GM12878 (cell line): ENCODE measurements around the gene OR2T11. TPM values are rescaled to one million over a fixed set of nuclear protein-coding genes. Genes with fewer than 3 reads are reported as not detected.

ENCODE experiments used
- ATAC-seq: fragments of 200-7000 bp; cut with Tn5 transposase; 3 replicates; pipeline ENCODE4 v1.9.1; 2020; ENCODE audit warnings: mild to moderate bottlenecking, moderate library complexity
- BruUV-seq: library from RNA; stranded (reverse); fragments of 400-500 nt; replicated peaks from 2 replicates; lab custom pipeline; 2021; lab: Mats Ljungman, UMichigan
- CTCF ChIA-PET: fragments of 300-600 bp; sonication (Branson Sonifier 250); formaldehyde crosslinking; extraction: SDS; loops from one replicate; lab custom pipeline; 2021; ENCODE audit warnings: inconsistent platforms; lab: Yijun Ruan, JAX
- POLR2A ChIA-PET: fragments of 350-600 bp; formaldehyde crosslinking; extraction: SDS; loops from one replicate; lab custom pipeline; 2021; ENCODE audit warnings: inconsistent platforms; lab: Charles Lee
- RAD21 ChIA-PET: fragments of 300-600 bp; sonication (Branson Sonifier 250); formaldehyde crosslinking; loops from one replicate; lab custom pipeline; 2023; ENCODE audit warnings: antibody characterized with exemption; ENCODE audit not compliant: unreplicated experiment; lab: Charles Lee
- SMC1A ChIA-PET: fragments of 300-600 bp; sonication (Branson Sonifier 250); formaldehyde crosslinking; loops from one replicate; lab custom pipeline; 2023; ENCODE audit not compliant: unreplicated experiment, uncharacterized antibody; lab: Charles Lee
- DNase-seq: peaks from one replicate; pipeline ENCODE4 v3.0.0-alpha.2; 2011; ENCODE audit warnings: low read depth, low spot score
- FAIRE-seq: peaks from 3 replicates; lab custom pipeline; 2011; peaks lifted over from hg19 to GRCh38; lab: Jason Lieb, UNC
- H2AFZ ChIP-seq: 2 replicates; pipeline ENCODE4 v1.6.0; 2011; ENCODE audit warnings: low read depth, low read length, control low read depth; ENCODE audit not compliant: control insufficient read depth
- H3K27ac ChIP-seq: 2 replicates; pipeline ENCODE4 v1.5.1; 2011; ENCODE audit warnings: control low read depth; ENCODE audit not compliant: control insufficient read depth, insufficient read depth
- H3K27me3 ChIP-seq, 2 experiments: replicated peaks in 1 of 2; 2 replicates each; pipeline versions ENCODE4 v1.6.0 to v1.6.1; 2011; ENCODE audit warnings: low read length in 1 of 2; ENCODE audit not compliant: control insufficient read depth in 2 of 2, insufficient read depth in 2 of 2
- H3K36me3 ChIP-seq, 2 experiments: 2 replicates each; pipeline ENCODE4 v1.5.1; 2011; ENCODE audit warnings: low read length in 1 of 2; ENCODE audit not compliant: control insufficient read depth in 2 of 2, insufficient read depth in 2 of 2
- H3K4me1 ChIP-seq: 2 replicates; pipeline ENCODE4 v1.6.1; 2011; ENCODE audit warnings: mild to moderate bottlenecking, low read length, moderate library complexity, mixed read lengths; ENCODE audit not compliant: control insufficient read depth, insufficient read depth
- H3K4me2 ChIP-seq: 2 replicates; pipeline ENCODE4 v1.6.0; 2011; ENCODE audit warnings: control low read depth; ENCODE audit not compliant: control insufficient read depth, insufficient read depth
- H3K4me3 ChIP-seq: fragments of 200-600 bp; sonication (generic); 2 replicates; pipeline ENCODE4 v1.5.1; 2016
- H3K79me2 ChIP-seq: 2 replicates; pipeline ENCODE4 v1.6.0; 2011; ENCODE audit warnings: low read length; ENCODE audit not compliant: control insufficient read depth, insufficient read depth
- H3K9ac ChIP-seq: 2 replicates; pipeline ENCODE4 v1.8.0; 2011; ENCODE audit warnings: low read length, control low read depth, mixed read lengths; ENCODE audit not compliant: control insufficient read depth, insufficient read depth
- H3K9me3 ChIP-seq: replicated peaks from 3 replicates; pipeline ENCODE4 v1.5.1; 2011; ENCODE audit warnings: mild to moderate bottlenecking, low read length; ENCODE audit not compliant: control insufficient read depth, insufficient read depth
- H4K20me1 ChIP-seq: 2 replicates; pipeline ENCODE4 v1.6.0; 2011; ENCODE audit not compliant: control insufficient read depth, insufficient read depth
- CBFB ChIP-seq: IDR thresholded peaks from 2 replicates; pipeline ENCODE4 v1.6.1; 2016; ENCODE audit warnings: antibody characterized with exemption, low read depth
- EED ChIP-seq: sonication (generic); IDR thresholded peaks from 2 replicates; pipeline ENCODE4 v1.6.1; 2016; ENCODE audit warnings: antibody characterized with exemption, low read depth
- HDAC2 ChIP-seq: fragments of 200-600 bp; sonication (generic); IDR thresholded peaks from 2 replicates; pipeline ENCODE4 v1.6.1; 2017
- MTA2 ChIP-seq: fragments of 450-650 bp; IDR thresholded peaks from 2 replicates; pipeline ENCODE4 v1.6.1; 2016; ENCODE audit warnings: low read depth, mild to moderate bottlenecking, moderate library complexity
- SMAD5 ChIP-seq: IDR thresholded peaks from 2 replicates; pipeline ENCODE4 v1.6.1; 2016; ENCODE audit warnings: antibody characterized with exemption, low read depth
- TCF7 ChIP-seq: IDR thresholded peaks from 2 replicates; pipeline ENCODE4 v1.6.1; 2014; ENCODE audit warnings: antibody characterized with exemption, borderline replicate concordance
- ZNF217 ChIP-seq: fragments of 450-650 bp; IDR thresholded peaks from 2 replicates; pipeline ENCODE4 v1.6.1; 2017; ENCODE audit warnings: antibody characterized with exemption, mild to moderate bottlenecking
- WGBS: methylation state at CpG from one replicate; pipeline ENCODE4 v1.1.6; 2016; ENCODE audit warnings: low lambda C conversion rate; ENCODE audit not compliant: insufficient replicate concordance, insufficient coverage; ENCODE audit errors: missing lambda C conversion rate; 5-methylcytosine and 5-hydroxymethylcytosine counted together
- in situ Hi-C: fragments of 300-500 bp; cut with MboI; formaldehyde crosslinking; loops from 9 replicates; pipeline ENCODE4 v1.14.3; 2018; ENCODE audit warnings: mixed read lengths
- intact Hi-C: fragments of 100-400 bp; cut with micrococcal nuclease; formaldehyde crosslinking; loops from one replicate; pipeline ENCODE4 v1.14.2; 2022; ENCODE audit not compliant: unreplicated experiment
- polyA plus RNA-seq, 11 experiments: library from polyadenylated mRNA; depleted of rRNA in 4 of 11; unstranded in 6 of 11; stranded (reverse) in 5 of 11; fragments of >200 nt; fragmentation: Nextera tagmentation in 4 of 11; fragmentation: Illumina TruSeq in 1 of 11; extraction: Ambion mirVana in 4 of 11; extraction: Trizol in 1 of 11; gene quantifications; 1 replicate in 1 of 11; 2 replicates in 10 of 11; pipeline versions ENCODE4 v1.2.1 to v1.2.3, GENCODE V29; 2011 to 2016; ENCODE audit warnings: inconsistent platforms in 2 of 11, missing spikeins in 2 of 11, low read depth in 1 of 11
- total RNA-seq, 4 experiments: library from RNA; depleted of rRNA in 3 of 4; stranded (reverse); fragments of >200 nt in 3 of 4; fragmentation: Illumina TruSeq in 1 of 4; extraction: Trizol in 1 of 4; gene quantifications; 2 replicates each; pipeline versions ENCODE4 v1.2.1 to v1.2.3, GENCODE V29; 2013 to 2021
- TF ChIP-seq, protein P1 (sequence below): fragments of 450-650 bp; conservative IDR thresholded peaks from 2 replicates; pipeline ENCODE4 v1.6.1; 2017; ENCODE audit warnings: mild to moderate bottlenecking, moderate library complexity
- TF ChIP-seq, protein P2 (sequence below): IDR thresholded peaks from 2 replicates; pipeline ENCODE4 v1.6.1; 2012; ENCODE audit warnings: low read depth, low read length, improper control_type of control experiment
- TF ChIP-seq, protein P3 (sequence below): fragments of 450-650 bp; IDR thresholded peaks from 2 replicates; pipeline ENCODE4 v1.6.1; 2017; ENCODE audit warnings: mild to moderate bottlenecking, moderate library complexity
- TF ChIP-seq, protein P4 (sequence below): fragments of 450-650 bp; IDR thresholded peaks from 2 replicates; pipeline ENCODE4 v1.6.1; 2014; ENCODE audit warnings: mild to moderate bottlenecking
- TF ChIP-seq, protein P5 (sequence below): fragments of 450-650 bp; IDR thresholded peaks from 2 replicates; pipeline ENCODE4 v1.6.1; 2017; ENCODE audit warnings: antibody characterized with exemption, mild to moderate bottlenecking, moderate library complexity
- TF ChIP-seq, protein P6 (sequence below): fragments of 450-650 bp; IDR thresholded peaks from 2 replicates; pipeline ENCODE4 v1.6.1; 2017; ENCODE audit warnings: borderline replicate concordance

Gene OR2T11
- total and polyA plus RNA-seq, 10 of the 15 experiments (the other 5 are each of a cell fraction or from before 2014, with no cell fraction given), result not detected

DNA sequence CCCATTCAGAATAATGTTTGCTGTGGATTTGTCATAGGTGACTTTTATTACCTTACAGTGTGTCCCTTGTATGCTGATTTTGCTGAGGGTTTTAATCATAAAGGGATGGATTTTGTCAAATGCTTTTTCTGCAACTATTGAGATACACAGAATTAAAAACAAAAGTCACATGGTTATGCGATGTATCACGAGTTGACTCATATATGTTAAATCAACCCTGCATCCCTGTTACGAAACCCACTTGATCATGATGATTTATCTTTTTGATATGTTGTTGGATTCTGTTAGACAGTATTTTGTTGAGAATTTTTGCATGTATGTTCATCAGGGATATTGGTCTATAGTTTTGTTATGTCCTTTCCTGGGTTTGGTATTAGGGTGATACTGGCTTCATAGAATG lies 49.6 kb downstream of the OR2T11 start:
- no peak overlapping the region for H3K4me2 ChIP-seq
- H3K9me3 ChIP-seq, result no peaks in the 10 kb centered on the region
- ChIA-PET CTCF (no interaction called here), RAD21 (no interaction called here), SMC1A (no interaction called here), POLR2A (no interaction called here)
- H3K27me3 ChIP-seq, result no peaks in the 10 kb centered on the region
- H3K27ac ChIP-seq, result no peak overlapping the region
- no peak for ATAC-seq
- no peak for DNase-seq
- no peaks in the 10 kb centered on the region for H4K20me1 ChIP-seq
- no peaks in the 10 kb centered on the region for H3K79me2 ChIP-seq
- no peaks in the 10 kb centered on the region for H3K4me1 ChIP-seq
- no peak overlapping the region for H3K4me3 ChIP-seq
- intact Hi-C loops, result no loop called here
- no peak for FAIRE-seq
- H2AFZ ChIP-seq, result no peak overlapping the region
- WGBS, result no CpG with 5 or more reads among the region's 3 CpGs
- BruUV-seq, result no TSS peak
- H3K36me3 ChIP-seq, result no peaks in the 10 kb centered on the region
- in situ Hi-C loops, result no loop called here
- H3K9ac ChIP-seq, result no peak overlapping the region
- no peak for TF ChIP-seq HDAC2
- TF ChIP-seq, protein P1, sequence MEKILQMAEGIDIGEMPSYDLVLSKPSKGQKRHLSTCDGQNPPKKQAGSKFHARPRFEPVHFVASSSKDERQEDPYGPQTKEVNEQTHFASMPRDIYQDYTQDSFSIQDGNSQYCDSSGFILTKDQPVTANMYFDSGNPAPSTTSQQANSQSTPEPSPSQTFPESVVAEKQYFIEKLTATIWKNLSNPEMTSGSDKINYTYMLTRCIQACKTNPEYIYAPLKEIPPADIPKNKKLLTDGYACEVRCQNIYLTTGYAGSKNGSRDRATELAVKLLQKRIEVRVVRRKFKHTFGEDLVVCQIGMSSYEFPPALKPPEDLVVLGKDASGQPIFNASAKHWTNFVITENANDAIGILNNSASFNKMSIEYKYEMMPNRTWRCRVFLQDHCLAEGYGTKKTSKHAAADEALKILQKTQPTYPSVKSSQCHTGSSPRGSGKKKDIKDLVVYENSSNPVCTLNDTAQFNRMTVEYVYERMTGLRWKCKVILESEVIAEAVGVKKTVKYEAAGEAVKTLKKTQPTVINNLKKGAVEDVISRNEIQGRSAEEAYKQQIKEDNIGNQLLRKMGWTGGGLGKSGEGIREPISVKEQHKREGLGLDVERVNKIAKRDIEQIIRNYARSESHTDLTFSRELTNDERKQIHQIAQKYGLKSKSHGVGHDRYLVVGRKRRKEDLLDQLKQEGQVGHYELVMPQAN, result no peak
- no peak for TF ChIP-seq EED
- no peak for TF ChIP-seq ZNF217
- TF ChIP-seq SMAD5, result no peak
- TF ChIP-seq, protein P2, sequence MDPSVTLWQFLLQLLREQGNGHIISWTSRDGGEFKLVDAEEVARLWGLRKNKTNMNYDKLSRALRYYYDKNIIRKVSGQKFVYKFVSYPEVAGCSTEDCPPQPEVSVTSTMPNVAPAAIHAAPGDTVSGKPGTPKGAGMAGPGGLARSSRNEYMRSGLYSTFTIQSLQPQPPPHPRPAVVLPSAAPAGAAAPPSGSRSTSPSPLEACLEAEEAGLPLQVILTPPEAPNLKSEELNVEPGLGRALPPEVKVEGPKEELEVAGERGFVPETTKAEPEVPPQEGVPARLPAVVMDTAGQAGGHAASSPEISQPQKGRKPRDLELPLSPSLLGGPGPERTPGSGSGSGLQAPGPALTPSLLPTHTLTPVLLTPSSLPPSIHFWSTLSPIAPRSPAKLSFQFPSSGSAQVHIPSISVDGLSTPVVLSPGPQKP, result no peak
- TF ChIP-seq, protein P3, sequence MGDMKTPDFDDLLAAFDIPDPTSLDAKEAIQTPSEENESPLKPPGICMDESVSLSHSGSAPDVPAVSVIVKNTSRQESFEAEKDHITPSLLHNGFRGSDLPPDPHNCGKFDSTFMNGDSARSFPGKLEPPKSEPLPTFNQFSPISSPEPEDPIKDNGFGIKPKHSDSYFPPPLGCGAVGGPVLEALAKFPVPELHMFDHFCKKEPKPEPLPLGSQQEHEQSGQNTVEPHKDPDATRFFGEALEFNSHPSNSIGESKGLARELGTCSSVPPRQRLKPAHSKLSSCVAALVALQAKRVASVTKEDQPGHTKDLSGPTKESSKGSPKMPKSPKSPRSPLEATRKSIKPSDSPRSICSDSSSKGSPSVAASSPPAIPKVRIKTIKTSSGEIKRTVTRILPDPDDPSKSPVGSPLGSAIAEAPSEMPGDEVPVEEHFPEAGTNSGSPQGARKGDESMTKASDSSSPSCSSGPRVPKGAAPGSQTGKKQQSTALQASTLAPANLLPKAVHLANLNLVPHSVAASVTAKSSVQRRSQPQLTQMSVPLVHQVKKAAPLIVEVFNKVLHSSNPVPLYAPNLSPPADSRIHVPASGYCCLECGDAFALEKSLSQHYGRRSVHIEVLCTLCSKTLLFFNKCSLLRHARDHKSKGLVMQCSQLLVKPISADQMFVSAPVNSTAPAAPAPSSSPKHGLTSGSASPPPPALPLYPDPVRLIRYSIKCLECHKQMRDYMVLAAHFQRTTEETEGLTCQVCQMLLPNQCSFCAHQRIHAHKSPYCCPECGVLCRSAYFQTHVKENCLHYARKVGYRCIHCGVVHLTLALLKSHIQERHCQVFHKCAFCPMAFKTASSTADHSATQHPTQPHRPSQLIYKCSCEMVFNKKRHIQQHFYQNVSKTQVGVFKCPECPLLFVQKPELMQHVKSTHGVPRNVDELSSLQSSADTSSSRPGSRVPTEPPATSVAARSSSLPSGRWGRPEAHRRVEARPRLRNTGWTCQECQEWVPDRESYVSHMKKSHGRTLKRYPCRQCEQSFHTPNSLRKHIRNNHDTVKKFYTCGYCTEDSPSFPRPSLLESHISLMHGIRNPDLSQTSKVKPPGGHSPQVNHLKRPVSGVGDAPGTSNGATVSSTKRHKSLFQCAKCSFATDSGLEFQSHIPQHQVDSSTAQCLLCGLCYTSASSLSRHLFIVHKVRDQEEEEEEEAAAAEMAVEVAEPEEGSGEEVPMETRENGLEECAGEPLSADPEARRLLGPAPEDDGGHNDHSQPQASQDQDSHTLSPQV, result no peak
- TF ChIP-seq, protein P4, sequence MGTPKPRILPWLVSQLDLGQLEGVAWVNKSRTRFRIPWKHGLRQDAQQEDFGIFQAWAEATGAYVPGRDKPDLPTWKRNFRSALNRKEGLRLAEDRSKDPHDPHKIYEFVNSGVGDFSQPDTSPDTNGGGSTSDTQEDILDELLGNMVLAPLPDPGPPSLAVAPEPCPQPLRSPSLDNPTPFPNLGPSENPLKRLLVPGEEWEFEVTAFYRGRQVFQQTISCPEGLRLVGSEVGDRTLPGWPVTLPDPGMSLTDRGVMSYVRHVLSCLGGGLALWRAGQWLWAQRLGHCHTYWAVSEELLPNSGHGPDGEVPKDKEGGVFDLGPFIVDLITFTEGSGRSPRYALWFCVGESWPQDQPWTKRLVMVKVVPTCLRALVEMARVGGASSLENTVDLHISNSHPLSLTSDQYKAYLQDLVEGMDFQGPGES, result no peak
- no peak for TF ChIP-seq CBFB
- no peak for TF ChIP-seq TCF7
- TF ChIP-seq, protein P5, sequence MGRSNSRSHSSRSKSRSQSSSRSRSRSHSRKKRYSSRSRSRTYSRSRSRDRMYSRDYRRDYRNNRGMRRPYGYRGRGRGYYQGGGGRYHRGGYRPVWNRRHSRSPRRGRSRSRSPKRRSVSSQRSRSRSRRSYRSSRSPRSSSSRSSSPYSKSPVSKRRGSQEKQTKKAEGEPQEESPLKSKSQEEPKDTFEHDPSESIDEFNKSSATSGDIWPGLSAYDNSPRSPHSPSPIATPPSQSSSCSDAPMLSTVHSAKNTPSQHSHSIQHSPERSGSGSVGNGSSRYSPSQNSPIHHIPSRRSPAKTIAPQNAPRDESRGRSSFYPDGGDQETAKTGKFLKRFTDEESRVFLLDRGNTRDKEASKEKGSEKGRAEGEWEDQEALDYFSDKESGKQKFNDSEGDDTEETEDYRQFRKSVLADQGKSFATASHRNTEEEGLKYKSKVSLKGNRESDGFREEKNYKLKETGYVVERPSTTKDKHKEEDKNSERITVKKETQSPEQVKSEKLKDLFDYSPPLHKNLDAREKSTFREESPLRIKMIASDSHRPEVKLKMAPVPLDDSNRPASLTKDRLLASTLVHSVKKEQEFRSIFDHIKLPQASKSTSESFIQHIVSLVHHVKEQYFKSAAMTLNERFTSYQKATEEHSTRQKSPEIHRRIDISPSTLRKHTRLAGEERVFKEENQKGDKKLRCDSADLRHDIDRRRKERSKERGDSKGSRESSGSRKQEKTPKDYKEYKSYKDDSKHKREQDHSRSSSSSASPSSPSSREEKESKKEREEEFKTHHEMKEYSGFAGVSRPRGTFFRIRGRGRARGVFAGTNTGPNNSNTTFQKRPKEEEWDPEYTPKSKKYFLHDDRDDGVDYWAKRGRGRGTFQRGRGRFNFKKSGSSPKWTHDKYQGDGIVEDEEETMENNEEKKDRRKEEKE, result no peak
- TF ChIP-seq MTA2, result no peak
- TF ChIP-seq, protein P6, sequence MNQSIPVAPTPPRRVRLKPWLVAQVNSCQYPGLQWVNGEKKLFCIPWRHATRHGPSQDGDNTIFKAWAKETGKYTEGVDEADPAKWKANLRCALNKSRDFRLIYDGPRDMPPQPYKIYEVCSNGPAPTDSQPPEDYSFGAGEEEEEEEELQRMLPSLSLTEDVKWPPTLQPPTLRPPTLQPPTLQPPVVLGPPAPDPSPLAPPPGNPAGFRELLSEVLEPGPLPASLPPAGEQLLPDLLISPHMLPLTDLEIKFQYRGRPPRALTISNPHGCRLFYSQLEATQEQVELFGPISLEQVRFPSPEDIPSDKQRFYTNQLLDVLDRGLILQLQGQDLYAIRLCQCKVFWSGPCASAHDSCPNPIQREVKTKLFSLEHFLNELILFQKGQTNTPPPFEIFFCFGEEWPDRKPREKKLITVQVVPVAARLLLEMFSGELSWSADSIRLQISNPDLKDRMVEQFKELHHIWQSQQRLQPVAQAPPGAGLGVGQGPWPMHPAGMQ, result no peak
